Transverse colon (tissue), 4 donors: ENCODE results near the gene CHIT1. TPM values are rescaled to one million over a fixed set of nuclear protein-coding genes. Genes with fewer than 3 reads are reported as not detected.

Experiments
- DNase-seq: peaks from one replicate; pipeline ENCODE4 v3.0.0-alpha.2; 2019
- H3K27ac ChIP-seq, 4 donors: fragments of 200-600 bp; sonication (generic); 2 replicates each; pipeline ENCODE4 v1.5.1; 2016 to 2018; ENCODE audit warnings: inconsistent platforms in 4 of 4
- H3K27me3 ChIP-seq: fragments of 200-600 bp; sonication (generic); 2 replicates; pipeline ENCODE4 v1.5.1; 2017; ENCODE audit warnings: inconsistent platforms
- H3K36me3 ChIP-seq, 4 donors: fragments of 200-600 bp; sonication (generic); 2 replicates each; pipeline ENCODE4 v1.5.1; 2017 to 2019; ENCODE audit warnings: inconsistent platforms in 4 of 4
- H3K4me1 ChIP-seq, 4 donors: fragments of 200-600 bp; sonication (generic); 2 replicates each; pipeline ENCODE4 v1.5.1; 2017 to 2020; ENCODE audit warnings: inconsistent platforms in 4 of 4
- H3K4me3 ChIP-seq, 4 donors: fragments of 200-600 bp; sonication (generic); 1 replicate in 1 of 4; 2 replicates in 3 of 4; pipeline versions ENCODE4 v1.5.1 to v1.6.1; 2017 to 2019; ENCODE audit warnings: inconsistent platforms in 4 of 4
- H3K9me3 ChIP-seq, 2 donors: fragments of 200-600 bp; sonication (generic); 2 replicates each; pipeline ENCODE4 v1.5.1; 2017 to 2019; ENCODE audit warnings: inconsistent platforms in 2 of 2
- CTCF ChIP-seq, 5 experiments: fragments of 200-600 bp in 3 of 5; fragments of 450-650 bp in 2 of 5; sonication (generic) in 3 of 5; IDR thresholded peaks; 1 replicate in 2 of 5; 2 replicates in 3 of 5; pipeline ENCODE4 v1.5.1; 2016 to 2017; ENCODE audit warnings: antibody characterized with exemption in 5 of 5, inconsistent platforms in 3 of 5, mild to moderate bottlenecking in 2 of 5, moderate library complexity in 1 of 5
- EP300 ChIP-seq: sonication (generic); formaldehyde crosslinking; IDR thresholded peaks from one replicate; pipeline ENCODE4 v1.6.1; 2017; ENCODE audit warnings: antibody characterized with exemption, low read depth
- POLR2A ChIP-seq: fragments of 450-650 bp; IDR thresholded peaks from one replicate; pipeline ENCODE4 v1.6.1; 2016; ENCODE audit warnings: antibody characterized with exemption, mild to moderate bottlenecking, moderate library complexity
- POLR2AphosphoS5 ChIP-seq, 3 donors: sonication (generic); formaldehyde crosslinking; IDR thresholded peaks; one replicate each; pipeline ENCODE4 v1.6.1; 2016; ENCODE audit warnings: antibody characterized with exemption in 3 of 3
- WGBS, 2 donors: methylation state at CpG; one replicate each; pipeline ENCODE4 v1.1.5; 2018; ENCODE audit warnings: low coverage in 1 of 2; 5-methylcytosine and 5-hydroxymethylcytosine counted together
- in situ Hi-C, 4 donors: fragments of 200-750 bp; cut with MboI; loops; one replicate each; pipeline versions ENCODE4 v1.15.0 to v1.15.1; 2017; ENCODE audit warnings: low sequenced_read_pairs in 3 of 4, low pct_ligation_motif_present in 1 of 4, low pct_unique_long_range_greater_than_20kb in 1 of 4
- intact Hi-C: fragments of 100-400 bp; cut with DNase I; formaldehyde crosslinking; loops from one replicate; pipeline ENCODE4 v1.15.1; 2023; ENCODE audit warnings: low total_unique reads
- total RNA-seq, 4 donors: library from RNA; depleted of rRNA; stranded (reverse); fragments of >200 nt; gene quantifications; one replicate each; pipeline ENCODE4 v1.1.0, GENCODE V29; 2016

The CHIT1 gene
- total RNA-seq, 4 donors from 2014 or later, result 0.79 TPM; not detected in 3

DNA sequence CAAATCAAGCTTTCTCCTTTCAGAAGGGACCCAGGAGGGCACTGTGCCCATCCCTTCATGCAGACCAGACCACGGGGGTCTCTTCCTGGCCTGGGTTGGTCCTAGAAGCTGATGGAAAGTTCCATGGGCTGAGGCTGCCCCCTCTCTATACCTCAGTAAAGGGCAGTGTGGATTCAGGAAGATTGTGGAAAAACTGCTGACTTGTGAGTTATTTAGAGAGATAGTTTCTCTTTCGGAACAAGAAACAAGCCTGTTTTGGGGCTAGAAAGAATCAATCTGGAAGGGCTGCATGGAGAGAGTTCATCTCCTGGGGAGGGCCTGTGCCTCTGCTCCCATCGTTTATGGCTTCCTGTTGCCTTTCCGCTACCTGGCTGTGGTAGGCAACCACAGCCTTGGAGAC, 803 bp downstream of the CHIT1 start:
- in situ Hi-C loops, result loop anchor here in 2 of 4 donors (10.0 to 25.0 kb wide), 2 partner anchors 194 to 484 kb away; no protein-coding TSS in a partner anchor

DNA sequence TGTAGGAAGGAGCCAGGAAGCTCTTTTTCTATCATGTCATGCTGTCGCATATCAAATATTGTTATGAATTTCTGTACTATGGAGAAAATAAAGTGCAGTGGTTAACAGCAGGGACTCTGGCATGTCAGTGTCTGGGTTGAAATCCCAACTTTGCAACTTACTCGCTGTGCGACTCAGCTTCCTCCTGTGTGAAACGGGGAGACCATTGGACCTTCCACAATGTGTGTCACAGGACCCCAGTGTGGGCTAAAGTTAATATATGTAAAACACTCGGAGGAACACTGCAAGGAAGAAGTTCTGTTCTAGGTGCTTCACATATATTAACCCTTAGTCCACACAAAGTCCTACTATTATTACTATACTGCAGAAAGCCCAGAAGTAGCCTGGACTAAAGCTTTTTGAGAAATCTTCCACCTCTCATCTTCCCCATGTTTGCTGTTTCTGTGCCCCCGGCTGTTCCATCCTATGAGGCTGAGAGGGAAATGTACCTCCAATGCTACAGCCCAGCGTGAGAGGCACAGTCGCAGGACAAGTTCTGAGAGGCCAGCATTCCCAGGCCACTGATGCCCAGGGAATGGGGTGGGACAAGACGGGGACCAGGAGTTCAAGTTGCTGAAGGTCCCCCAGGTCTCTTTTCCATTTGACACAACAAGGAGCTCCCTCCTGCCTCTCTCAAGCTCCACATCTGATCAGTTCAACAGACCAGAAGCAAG, 1.9 kb downstream of the CHIT1 start:
- Histone ChIP-seq H3K4me1 (no peaks in the 10 kb centered on the region), H3K27me3 (peaks cover 6% of the 10 kb centered on the region), H3K36me3 (no peaks in the 10 kb centered on the region), H3K4me3 (no peak overlapping the region), H3K27ac (no peak overlapping the region), H3K9me3 (no peaks in the 10 kb centered on the region)
- intact Hi-C loops (no loop called here), in situ Hi-C loops (loop anchor here in 2 of 4 donors (10.0 to 25.0 kb wide), 2 partner anchors 193 to 485 kb away; no protein-coding TSS in a partner anchor)
- DNase-seq, result no peak
- TF ChIP-seq POLR2A (no peak), POLR2AphosphoS5 (IDR thresholded peaks at IDR 0.05) (no peak), EP300 (no peak), CTCF (IDR thresholded peaks at IDR 0.05) (no peak)
- WGBS, 2 donors, result 90% methylated on average over 9 of the region's 9 CpGs; no CpG with 5 or more reads in 1 of the 2 donors

More for the DNA sequence above, 803 bp downstream of the CHIT1 start:
- intact Hi-C loops, result no loop called here
- Histone ChIP-seq H3K36me3 (no peaks in the 10 kb centered on the region), H3K27me3 (peaks cover 6% of the 10 kb centered on the region), H3K9me3 (no peaks in the 10 kb centered on the region), H3K4me3 (no peak overlapping the region), H3K27ac (no peak overlapping the region), H3K4me1 (no peaks in the 10 kb centered on the region)
- no peak for TF ChIP-seq CTCF (IDR thresholded peaks at IDR 0.05)
- TF ChIP-seq POLR2AphosphoS5 (IDR thresholded peaks at IDR 0.05), result no peak
- TF ChIP-seq EP300, result no peak
- TF ChIP-seq POLR2A, result no peak
- WGBS, 2 donors, result 75% methylated on average over 4 of the region's 4 CpGs; no CpG with 5 or more reads in 1 of the 2 donors
- no peak for DNase-seq

- no peaks in the 10 kb centered on the region for H3K9me3 ChIP-seq
- H3K4me1 ChIP-seq, result no peaks in the 10 kb centered on the region
- WGBS, 2 donors, result 53 to 70% methylated on average over 2 to 4 of the region's 4 CpGs
- no peak for TF ChIP-seq POLR2AphosphoS5 (IDR thresholded peaks at IDR 0.05)
- no peak for TF ChIP-seq POLR2A
- no peak for TF ChIP-seq EP300
- TF ChIP-seq CTCF (IDR thresholded peaks at IDR 0.05), result no peak
- in situ Hi-C loops, result loop anchor here in 2 of 4 donors (10.0 to 25.0 kb wide), 2 partner anchors 190 to 487 kb away; no protein-coding TSS in a partner anchor
- no peak overlapping the region for H3K4me3 ChIP-seq
- intact Hi-C loops, result no loop called here
- no peaks in the 10 kb centered on the region for H3K27me3 ChIP-seq
- no peak for DNase-seq
- H3K27ac ChIP-seq, result no peak overlapping the region
- H3K36me3 ChIP-seq, result no peaks in the 10 kb centered on the region
Observed at GRCh38 chr1:203225071-203225470, 4.4 kb downstream of the CHIT1 start.

DNA sequence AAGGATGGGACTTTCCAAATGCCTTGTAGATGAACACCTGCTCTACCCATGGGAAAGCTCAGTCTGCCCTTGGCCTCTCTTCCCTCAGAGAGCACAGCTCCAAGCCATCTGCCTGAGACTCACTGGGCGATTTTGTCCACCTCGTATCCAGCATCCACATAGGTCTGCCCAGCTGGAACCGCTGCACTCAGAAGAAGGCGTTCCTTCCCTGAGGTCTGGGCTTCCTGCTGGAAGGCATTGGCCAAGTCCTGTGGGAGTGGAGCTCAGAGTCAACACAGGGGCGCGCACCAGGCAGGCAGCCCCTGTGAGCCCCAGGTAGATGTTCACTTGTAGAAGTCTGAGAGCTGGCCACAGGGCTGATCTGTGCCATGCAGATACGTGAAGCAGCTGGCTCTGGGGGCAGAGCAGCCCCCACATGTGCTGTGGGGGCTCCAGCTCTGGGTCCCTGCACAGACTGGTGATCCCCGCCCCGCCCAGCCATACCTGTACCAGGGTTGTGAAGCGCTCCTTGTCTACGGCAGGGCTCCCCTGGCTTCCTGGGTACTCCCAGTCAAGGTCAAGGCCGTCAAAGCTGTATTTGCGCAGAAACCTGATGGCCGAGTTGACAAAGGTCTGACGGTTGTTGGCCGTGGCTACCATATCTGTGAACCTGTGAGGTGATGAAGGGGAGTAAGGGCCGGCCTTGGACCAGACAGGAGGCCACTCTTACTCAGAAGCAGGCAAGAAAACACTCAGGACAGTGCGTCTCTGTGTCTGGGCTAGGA, 6.3 kb downstream of the CHIT1 start:
- in situ Hi-C loops, result loop anchor here in 1 of 4 donors (10.0 kb wide), 1 partner anchor 188 kb away; no protein-coding TSS in a partner anchor
- 87% methylated on average over 18 of the region's 18 CpGs; no CpG with 5 or more reads in 1 of the 2 donors for WGBS, 2 donors
- no peaks in the 10 kb centered on the region for H3K36me3 ChIP-seq
- H3K27me3 ChIP-seq, result no peaks in the 10 kb centered on the region
- no peaks in the 10 kb centered on the region for H3K9me3 ChIP-seq
- TF ChIP-seq CTCF (IDR thresholded peaks at IDR 0.05), result no peak
- no peak for TF ChIP-seq EP300
- TF ChIP-seq POLR2AphosphoS5 (IDR thresholded peaks at IDR 0.05), result no peak
- no peak for TF ChIP-seq POLR2A
- no peaks in the 10 kb centered on the region for H3K4me1 ChIP-seq
- no peak for DNase-seq
- H3K27ac ChIP-seq, result no peak overlapping the region
- intact Hi-C loops, result no loop called here
- H3K4me3 ChIP-seq, result no peak overlapping the region
